CD4-positive, CD25-positive, alpha-beta regulatory T cell (primary cell): ENCODE results near the gene MAPRE2. TPM values are rescaled to one million over a fixed set of nuclear protein-coding genes. Genes with fewer than 3 reads are reported as not detected.

Experiments
- ATAC-seq, 2 donors: fragments of 150-1000 bp; cut with Tn5 transposase; one replicate each; pipeline ENCODE4 v1.10.0; 2021; ENCODE audit warnings: low read depth in 2 of 2, moderate number of reproducible peaks in 2 of 2, moderate library complexity in 1 of 2
- DNase-seq, 3 donors: peaks; one replicate each; pipeline versions ENCODE4 v3.0.0 to v3.0.0-alpha.2; 2012 to 2022; ENCODE audit warnings: mixed read lengths in 1 of 3
- H3K27ac ChIP-seq: one replicate; pipeline ENCODE4 v1.7.0; 2013; ENCODE audit warnings: mild to moderate bottlenecking, low read length; ENCODE audit not compliant: insufficient read depth, poor library complexity, severe bottlenecking
- H3K27me3 ChIP-seq: one replicate; pipeline ENCODE4 v1.7.0; 2013; ENCODE audit warnings: low read length; ENCODE audit not compliant: control insufficient read depth, insufficient read depth
- H3K36me3 ChIP-seq: one replicate; pipeline ENCODE4 v1.7.0; 2013; ENCODE audit warnings: mild to moderate bottlenecking, low read length, moderate library complexity; ENCODE audit not compliant: control insufficient read depth, insufficient read depth
- H3K4me1 ChIP-seq: 2 replicates; pipeline ENCODE4 v1.7.0; 2013; ENCODE audit warnings: mild to moderate bottlenecking, low read length; ENCODE audit not compliant: insufficient read depth, control insufficient read depth, poor library complexity, severe bottlenecking
- H3K4me3 ChIP-seq: one replicate; pipeline ENCODE4 v1.7.0; 2013; ENCODE audit warnings: low read depth, mild to moderate bottlenecking, low read length, moderate library complexity
- H3K9me3 ChIP-seq, 2 experiments: 1 replicate in 1 of 2; 2 replicates in 1 of 2; pipeline ENCODE4 v1.7.0; 2013; ENCODE audit warnings: low read length in 2 of 2, mild to moderate bottlenecking in 1 of 2, moderate library complexity in 1 of 2; ENCODE audit not compliant: control insufficient read depth in 2 of 2
- H3K27ac Mint-ChIP-seq, 3 donors: one replicate each; pipeline ENCODE4 v1.8.0; 2020 to 2022; ENCODE audit warnings: mild to moderate bottlenecking in 3 of 3, mixed read lengths in 3 of 3, moderate library complexity in 2 of 3
- H3K27me3 Mint-ChIP-seq: one replicate; pipeline ENCODE4 v1.8.0; 2022; ENCODE audit warnings: mild to moderate bottlenecking, mixed read lengths
- H3K36me3 Mint-ChIP-seq: one replicate; pipeline ENCODE4 v1.8.0; 2020; ENCODE audit warnings: mixed read lengths
- H3K4me1 Mint-ChIP-seq, 4 donors: one replicate each; pipeline ENCODE4 v1.8.0; 2020 to 2022; ENCODE audit warnings: mixed read lengths in 4 of 4, mild to moderate bottlenecking in 1 of 4
- H3K4me3 Mint-ChIP-seq, 4 donors: one replicate each; pipeline ENCODE4 v1.8.0; 2020 to 2022; ENCODE audit warnings: mild to moderate bottlenecking in 4 of 4, mixed read lengths in 4 of 4, moderate library complexity in 3 of 4
- H3K9me3 Mint-ChIP-seq, 7 donors: one replicate each; pipeline ENCODE4 v1.8.0; 2020 to 2022; ENCODE audit warnings: mixed read lengths in 7 of 7, mild to moderate bottlenecking in 3 of 7, moderate library complexity in 2 of 7
- polyA plus RNA-seq, 4 donors: library from polyadenylated mRNA; unstranded; fragments of 300-500 nt; fragmentation: Illumina TruSeq; gene quantifications; one replicate each; pipeline ENCODE4 v1.2.3, GENCODE V29; 2021
- total RNA-seq: library from RNA; stranded (reverse); gene quantifications from one replicate; pipeline ENCODE4 v1.2.3, GENCODE V29; 2022

The MAPRE2 gene
- total and polyA plus RNA-seq, 5 donors from 2014 or later, result 62.2 to 82.5 (median 67.3) TPM

- DNase-seq (no peak), ATAC-seq (no peak)
- Histone ChIP-seq H3K36me3 (no peaks in the 10 kb centered on the region), H3K27me3 (no peaks in the 10 kb centered on the region), H3K4me3 (no peak overlapping the region), H3K9me3 (no peaks in the 10 kb centered on the region), H3K27ac (no peak overlapping the region), H3K4me1 (peaks cover 6% of the 10 kb centered on the region)
- Mint-ChIP-seq H3K4me3 (no peak overlapping the region), H3K4me1 (peaks cover 0 to 6% (median 3%) of the 10 kb centered on the region in 4 donors), H3K27me3 (peaks cover 10% of the 10 kb centered on the region), H3K36me3 (no peaks in the 10 kb centered on the region), H3K27ac (no peak overlapping the region), H3K9me3 (no peaks in the 10 kb centered on the region)
Observed at GRCh38 chr18:35159782-35160181, 118.6 kb downstream of the MAPRE2 start.

GRCh38 chr18:35161485-35161884 lies 120.3 kb downstream of the MAPRE2 start:
- no peaks in the 10 kb centered on the region for H3K9me3 Mint-ChIP-seq
- H3K27ac Mint-ChIP-seq, result no peak overlapping the region
- peaks cover 20% of the 10 kb centered on the region for H3K27me3 Mint-ChIP-seq
- DNase-seq (no peak), ATAC-seq (no peak)
- H3K27me3 ChIP-seq, result no peaks in the 10 kb centered on the region
- no peaks in the 10 kb centered on the region for H3K9me3 ChIP-seq
- H3K4me1 ChIP-seq, result peaks cover 6% of the 10 kb centered on the region
- H3K4me1 Mint-ChIP-seq, result peaks cover 0 to 6% (median 3%) of the 10 kb centered on the region in 4 donors
- H3K36me3 Mint-ChIP-seq, result no peaks in the 10 kb centered on the region
- H3K36me3 ChIP-seq, result no peaks in the 10 kb centered on the region
- no peak overlapping the region for H3K4me3 Mint-ChIP-seq
- H3K4me3 ChIP-seq, result no peak overlapping the region
- no peak overlapping the region for H3K27ac ChIP-seq

GRCh38 chr18:35161934-35162333 lies 120.7 kb downstream of the MAPRE2 start:
- Histone ChIP-seq H3K9me3 (no peaks in the 10 kb centered on the region), H3K27me3 (no peaks in the 10 kb centered on the region), H3K27ac (no peak overlapping the region), H3K36me3 (no peaks in the 10 kb centered on the region), H3K4me1 (peaks cover 6% of the 10 kb centered on the region), H3K4me3 (no peak overlapping the region)
- H3K9me3 Mint-ChIP-seq, result no peaks in the 10 kb centered on the region
- H3K4me1 Mint-ChIP-seq, result peaks cover 0 to 6% (median 3%) of the 10 kb centered on the region in 4 donors
- peaks cover 20% of the 10 kb centered on the region for H3K27me3 Mint-ChIP-seq
- H3K36me3 Mint-ChIP-seq, result no peaks in the 10 kb centered on the region
- ATAC-seq, result no peak
- no peak overlapping the region for H3K4me3 Mint-ChIP-seq
- no peak for DNase-seq
- no peak overlapping the region for H3K27ac Mint-ChIP-seq

- H3K4me3 ChIP-seq, result no peak overlapping the region
- ATAC-seq (no peak), DNase-seq (no peak)
- Mint-ChIP-seq H3K27me3 (peaks cover 27% of the 10 kb centered on the region), H3K27ac (no peak overlapping the region), H3K36me3 (no peaks in the 10 kb centered on the region), H3K4me1 (peaks cover 0 to 6% (median 3%) of the 10 kb centered on the region in 4 donors), H3K9me3 (no peaks in the 10 kb centered on the region), H3K4me3 (no peak overlapping the region)
- peaks cover 6% of the 10 kb centered on the region for H3K4me1 ChIP-seq
- no peaks in the 10 kb centered on the region for H3K36me3 ChIP-seq
- H3K9me3 ChIP-seq, result no peaks in the 10 kb centered on the region
- H3K27me3 ChIP-seq, result no peaks in the 10 kb centered on the region
- no peak overlapping the region for H3K27ac ChIP-seq
Observed at GRCh38 chr18:35163014-35163539, 121.9 kb downstream of the MAPRE2 start.

- Histone ChIP-seq H3K9me3 (no peaks in the 10 kb centered on the region), H3K36me3 (no peaks in the 10 kb centered on the region), H3K27ac (no peak overlapping the region), H3K4me1 (peaks cover 6% of the 10 kb centered on the region), H3K4me3 (no peak overlapping the region), H3K27me3 (no peaks in the 10 kb centered on the region)
- H3K36me3 Mint-ChIP-seq, result no peaks in the 10 kb centered on the region
- H3K4me1 Mint-ChIP-seq, result peaks cover 0 to 6% (median 3%) of the 10 kb centered on the region in 4 donors
- no peak overlapping the region for H3K27ac Mint-ChIP-seq
- no peak for DNase-seq
- no peak for ATAC-seq
- H3K9me3 Mint-ChIP-seq, result no peaks in the 10 kb centered on the region
- no peak overlapping the region for H3K4me3 Mint-ChIP-seq
- H3K27me3 Mint-ChIP-seq, result peaks cover 32% of the 10 kb centered on the region
Observed at GRCh38 chr18:35163721-35164120, 122.5 kb downstream of the MAPRE2 start.

- Histone ChIP-seq H3K36me3 (no peaks in the 10 kb centered on the region), H3K27me3 (no peaks in the 10 kb centered on the region), H3K4me1 (peaks cover 2% of the 10 kb centered on the region), H3K27ac (no peak overlapping the region), H3K4me3 (no peak overlapping the region), H3K9me3 (no peaks in the 10 kb centered on the region)
- DNase-seq (no peak), ATAC-seq (no peak)
- H3K27me3 Mint-ChIP-seq, result peaks cover 32% of the 10 kb centered on the region
- no peaks in the 10 kb centered on the region for H3K36me3 Mint-ChIP-seq
- H3K9me3 Mint-ChIP-seq, result no peaks in the 10 kb centered on the region
- H3K27ac Mint-ChIP-seq, result no peak overlapping the region
- H3K4me3 Mint-ChIP-seq, result no peak overlapping the region
- peaks cover 0 to 2% (median under 1%) of the 10 kb centered on the region in 4 donors for H3K4me1 Mint-ChIP-seq
Observed at GRCh38 chr18:35164133-35164532, 122.9 kb downstream of the MAPRE2 start.

GRCh38 chr18:35167332-35167731 lies 126.1 kb downstream of the MAPRE2 start:
- Histone ChIP-seq H3K4me3 (no peak overlapping the region), H3K27me3 (peaks cover 4% of the 10 kb centered on the region), H3K36me3 (no peaks in the 10 kb centered on the region), H3K4me1 (no peaks in the 10 kb centered on the region), H3K9me3 (no peaks in the 10 kb centered on the region), H3K27ac (no peak overlapping the region)
- Mint-ChIP-seq H3K27me3 (peaks cover 31% of the 10 kb centered on the region), H3K9me3 (no peaks in the 10 kb centered on the region), H3K27ac (no peak overlapping the region), H3K4me1 (peaks cover 0 to 7% (median 4%) of the 10 kb centered on the region in 4 donors), H3K36me3 (no peaks in the 10 kb centered on the region), H3K4me3 (no peak overlapping the region)
- DNase-seq (no peak), ATAC-seq (no peak)

- no peaks in the 10 kb centered on the region for H3K36me3 ChIP-seq
- H3K27ac Mint-ChIP-seq, result no peak overlapping the region
- H3K27ac ChIP-seq, result no peak overlapping the region
- no peak overlapping the region for H3K4me3 Mint-ChIP-seq
- H3K4me1 Mint-ChIP-seq, result peaks cover 0 to 9% (median 4%) of the 10 kb centered on the region in 4 donors
- DNase-seq (no peak), ATAC-seq (no peak)
- peaks cover 4% of the 10 kb centered on the region for H3K27me3 ChIP-seq
- no peaks in the 10 kb centered on the region for H3K4me1 ChIP-seq
- H3K9me3 ChIP-seq, result no peaks in the 10 kb centered on the region
- no peaks in the 10 kb centered on the region for H3K9me3 Mint-ChIP-seq
- no peak overlapping the region for H3K4me3 ChIP-seq
- no peaks in the 10 kb centered on the region for H3K36me3 Mint-ChIP-seq
- peaks cover 31% of the 10 kb centered on the region for H3K27me3 Mint-ChIP-seq
Observed at GRCh38 chr18:35167857-35168256, 126.6 kb downstream of the MAPRE2 start.
